ENCODE results near the gene PIM3. TPM values are rescaled to one million over a fixed set of nuclear protein-coding genes. Genes with fewer than 3 reads are reported as not detected.
"Not testable (repeated sequence)": the region's sequence is repeated elsewhere in the genome, so short reads cannot be mapped to it uniquely, and the experiment has no call there.

PIM3 gene
- total and polyA plus RNA-seq, 4 donors, result 12.9 to 27.9 (median 23.1) TPM

- no peak overlapping the region for H3K4me3 ChIP-seq (ENCODE audit: low read depth, low read length)
- H3K27ac ChIP-seq (ENCODE audit: low read depth, low read length), result no peak overlapping the region
- H3K27me3 ChIP-seq (ENCODE audit: control insufficient read depth, insufficient read depth, low read length), result peaks cover 28% of the 10 kb centered on the region
- no peak for DNase-seq (ENCODE audit: low read depth in 4 of 6, low spot score in 6 of 6)
- peaks cover 9% of the 10 kb centered on the region for H3K4me1 ChIP-seq (ENCODE audit: control insufficient read depth, insufficient read depth, low read length)
- no peaks in the 10 kb centered on the region for H3K36me3 ChIP-seq (ENCODE audit: control insufficient read depth, insufficient read depth, low read length)
- H3K9me3 ChIP-seq (ENCODE audit: control insufficient read depth, insufficient read depth, low read length), result peaks cover 5% of the 10 kb centered on the region
- WGBS (ENCODE audit: insufficient coverage), result 11% methylated on average over 78 of the region's 90 CpGs
Measured at GRCh38 chr22:49983148-49984042, 22.8 kb downstream of the PIM3 start.

- no peak for DNase-seq (ENCODE audit: low read depth in 4 of 6, low spot score in 6 of 6)
- H3K27ac ChIP-seq (ENCODE audit: low read depth, low read length), result no peak overlapping the region
- no peaks in the 10 kb centered on the region for H3K36me3 ChIP-seq (ENCODE audit: control insufficient read depth, insufficient read depth, low read length)
- H3K9me3 ChIP-seq (ENCODE audit: control insufficient read depth, insufficient read depth, low read length), result peaks cover 8% of the 10 kb centered on the region
- H3K27me3 ChIP-seq (ENCODE audit: control insufficient read depth, insufficient read depth, low read length), result peaks cover 28% of the 10 kb centered on the region
- no CpG with 5 or more reads among the region's 2 CpGs for WGBS (ENCODE audit: insufficient coverage)
- no peak overlapping the region for H3K4me3 ChIP-seq (ENCODE audit: low read depth, low read length)
- peaks cover 9% of the 10 kb centered on the region for H3K4me1 ChIP-seq (ENCODE audit: control insufficient read depth, insufficient read depth, low read length)
Measured at GRCh38 chr22:49986325-49986724, 25.8 kb downstream of the PIM3 start.

DNA sequence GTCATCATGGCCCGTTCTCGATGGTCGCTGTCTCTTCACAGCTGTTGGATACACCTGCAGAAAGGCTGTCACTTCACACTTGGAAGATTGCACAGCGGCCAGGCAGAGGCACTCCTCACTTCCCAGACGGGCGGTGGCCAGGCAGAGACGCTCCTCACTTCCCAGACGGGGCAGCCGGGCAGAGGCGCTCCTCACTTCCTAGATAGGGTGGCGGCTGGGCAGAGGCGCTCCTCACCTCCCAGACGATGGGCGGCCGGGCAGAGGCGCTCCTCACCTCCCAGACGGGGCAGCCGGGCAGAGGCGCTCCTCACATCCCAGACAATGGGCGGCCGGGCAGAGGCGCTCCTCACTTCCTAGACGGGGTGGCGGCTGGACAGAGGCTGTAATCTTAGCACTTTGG, 29.3 kb downstream of the PIM3 start:
- not testable (repeated sequence) for H3K9me3 ChIP-seq (ENCODE audit: control insufficient read depth, insufficient read depth, low read length); H3K27me3 ChIP-seq (ENCODE audit: control insufficient read depth, insufficient read depth, low read length); H3K4me3 ChIP-seq (ENCODE audit: low read depth, low read length); H3K27ac ChIP-seq (ENCODE audit: low read depth, low read length); H3K36me3 ChIP-seq (ENCODE audit: control insufficient read depth, insufficient read depth, low read length); DNase-seq (ENCODE audit: low read depth in 4 of 6, low spot score in 6 of 6); H3K4me1 ChIP-seq (ENCODE audit: control insufficient read depth, insufficient read depth, low read length)
- 93% methylated on average over 15 of the region's 24 CpGs for WGBS (ENCODE audit: insufficient coverage)

DNA sequence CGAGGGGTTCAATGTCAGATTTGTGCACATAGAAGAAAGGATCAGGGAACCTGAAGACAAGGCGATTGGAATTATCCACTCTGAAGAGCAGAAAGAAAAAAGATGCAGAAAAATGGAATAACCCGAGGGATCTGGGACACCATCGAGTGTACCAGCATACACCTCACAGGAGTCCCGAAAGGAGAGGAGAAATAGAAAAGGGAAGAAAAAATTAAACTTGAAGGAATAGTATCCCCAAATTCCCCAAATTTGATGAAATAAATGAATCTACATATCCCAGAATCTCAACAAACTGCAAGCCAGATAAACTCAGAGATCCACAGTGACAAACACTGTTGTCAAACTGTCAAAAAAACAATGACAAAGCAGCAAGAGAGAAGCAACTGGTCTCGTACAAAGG, 30.6 kb downstream of the PIM3 start:
- whole genome bisulfite sequencing (ENCODE audit: insufficient coverage), result 87% methylated on average over 3 of the region's 6 CpGs
- no peak overlapping the region for H3K27ac ChIP-seq (ENCODE audit: low read depth, low read length)
- peaks cover 3% of the 10 kb centered on the region for H3K36me3 ChIP-seq (ENCODE audit: control insufficient read depth, insufficient read depth, low read length)
- H3K4me1 ChIP-seq (ENCODE audit: control insufficient read depth, insufficient read depth, low read length), result peaks cover 9% of the 10 kb centered on the region
- DNase-seq (ENCODE audit: low read depth in 4 of 6, low spot score in 6 of 6), result no peak
- no peak overlapping the region for H3K4me3 ChIP-seq (ENCODE audit: low read depth, low read length)
- no peaks in the 10 kb centered on the region for H3K27me3 ChIP-seq (ENCODE audit: control insufficient read depth, insufficient read depth, low read length)
- peaks cover 9% of the 10 kb centered on the region for H3K9me3 ChIP-seq (ENCODE audit: control insufficient read depth, insufficient read depth, low read length)

DNA sequence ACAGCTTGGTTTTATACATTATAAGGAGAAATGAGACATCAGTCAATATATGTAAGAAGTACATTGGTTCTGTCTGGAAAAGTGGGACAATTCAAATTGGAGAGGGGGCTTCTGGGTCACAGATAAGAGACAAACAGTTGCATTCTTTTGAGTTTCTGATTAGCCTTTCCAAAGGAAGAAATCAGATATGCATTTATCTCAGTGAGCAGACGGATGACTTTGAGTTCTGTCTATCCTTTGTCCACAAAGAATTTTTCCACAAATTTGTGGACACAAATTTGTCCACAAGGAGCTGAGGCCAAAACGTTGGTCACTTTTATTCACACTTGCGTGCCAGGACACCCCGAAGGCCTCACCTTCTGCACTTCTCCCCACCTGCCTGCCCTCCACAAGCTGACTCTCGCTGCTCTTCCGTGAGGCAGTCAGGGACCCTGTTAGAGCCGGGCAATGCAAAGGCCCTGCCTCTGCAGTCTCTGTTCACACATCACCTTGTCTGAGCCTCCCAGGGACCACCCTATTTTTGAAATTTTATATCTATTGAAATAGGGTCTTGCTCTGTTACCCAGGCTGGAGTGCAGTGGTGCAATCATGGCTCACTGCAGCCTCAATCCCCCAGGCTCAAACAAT, 31.4 kb downstream of the PIM3 start:
- Histone ChIP-seq H3K27me3 (ENCODE audit: control insufficient read depth, insufficient read depth, low read length) (no peaks in the 10 kb centered on the region), H3K27ac (ENCODE audit: low read depth, low read length) (no peak overlapping the region), H3K9me3 (ENCODE audit: control insufficient read depth, insufficient read depth, low read length) (peaks cover 5% of the 10 kb centered on the region), H3K36me3 (ENCODE audit: control insufficient read depth, insufficient read depth, low read length) (peaks cover 3% of the 10 kb centered on the region), H3K4me1 (ENCODE audit: control insufficient read depth, insufficient read depth, low read length) (peaks cover 9% of the 10 kb centered on the region), H3K4me3 (ENCODE audit: low read depth, low read length) (no peak overlapping the region)
- DNase-seq (ENCODE audit: low read depth in 4 of 6, low spot score in 6 of 6), result no peak
- 84% methylated on average over 7 of the region's 7 CpGs for WGBS (ENCODE audit: insufficient coverage)

GRCh38 chr22:49992921-49993648, 32.5 kb downstream of the PIM3 start:
- peaks cover 5% of the 10 kb centered on the region for H3K9me3 ChIP-seq (ENCODE audit: control insufficient read depth, insufficient read depth, low read length)
- peaks cover 9% of the 10 kb centered on the region for H3K4me1 ChIP-seq (ENCODE audit: control insufficient read depth, insufficient read depth, low read length)
- 34% methylated on average over 22 of the region's 23 CpGs for WGBS (ENCODE audit: insufficient coverage)
- no peak overlapping the region for H3K27ac ChIP-seq (ENCODE audit: low read depth, low read length)
- H3K27me3 ChIP-seq (ENCODE audit: control insufficient read depth, insufficient read depth, low read length), result no peaks in the 10 kb centered on the region
- no peak for DNase-seq (ENCODE audit: low read depth in 4 of 6, low spot score in 6 of 6)
- H3K36me3 ChIP-seq (ENCODE audit: control insufficient read depth, insufficient read depth, low read length), result peaks cover 5% of the 10 kb centered on the region
- H3K4me3 ChIP-seq (ENCODE audit: low read depth, low read length), result no peak overlapping the region

DNA sequence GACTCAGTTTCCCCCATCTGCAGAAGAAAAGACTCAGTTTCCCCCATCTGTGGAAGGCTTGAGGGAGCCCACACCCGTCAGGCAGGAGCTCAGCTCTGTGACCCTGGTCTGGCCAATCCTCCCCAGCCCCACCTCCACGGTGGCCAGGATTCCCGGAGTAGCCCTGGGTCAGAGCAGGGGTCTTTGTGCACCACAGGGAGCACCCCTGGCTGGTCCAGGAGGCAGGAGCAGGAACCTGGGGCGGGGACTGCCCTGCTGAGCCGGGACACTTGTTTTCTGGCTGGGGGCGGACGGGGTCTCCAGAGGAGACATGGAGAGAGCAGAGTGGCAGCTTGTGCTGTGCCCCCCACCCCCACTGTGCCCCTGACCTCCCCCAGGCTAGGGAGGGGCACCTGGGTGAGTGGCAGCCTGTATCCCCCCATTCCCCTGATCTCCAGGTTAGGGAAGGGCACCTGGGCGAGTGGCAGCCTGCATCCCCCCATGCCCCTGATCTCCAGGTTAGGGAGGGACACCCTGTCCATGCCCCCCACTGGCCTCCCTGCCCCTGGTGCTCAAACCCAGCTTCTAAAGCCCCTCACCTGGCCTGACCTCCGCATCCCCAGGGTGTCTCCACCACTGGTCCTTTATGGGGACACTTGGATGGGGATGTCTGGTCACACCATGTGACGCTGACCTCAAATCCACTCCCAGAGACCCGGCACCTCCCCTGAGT, 33.2 kb downstream of the PIM3 start:
- DNase-seq (ENCODE audit: low read depth in 4 of 6, low spot score in 6 of 6), result no peak
- 64% methylated on average over 10 of the region's 11 CpGs for WGBS (ENCODE audit: insufficient coverage)
- H3K27me3 ChIP-seq (ENCODE audit: control insufficient read depth, insufficient read depth, low read length), result no peaks in the 10 kb centered on the region
- H3K4me1 ChIP-seq (ENCODE audit: control insufficient read depth, insufficient read depth, low read length), result peaks cover 9% of the 10 kb centered on the region
- peaks cover 5% of the 10 kb centered on the region for H3K36me3 ChIP-seq (ENCODE audit: control insufficient read depth, insufficient read depth, low read length)
- peaks cover 5% of the 10 kb centered on the region for H3K9me3 ChIP-seq (ENCODE audit: control insufficient read depth, insufficient read depth, low read length)
- H3K27ac ChIP-seq (ENCODE audit: low read depth, low read length), result no peak overlapping the region
- H3K4me3 ChIP-seq (ENCODE audit: low read depth, low read length), result no peak overlapping the region

GRCh38 chr22:49994361-49995040, 33.9 kb downstream of the PIM3 start:
- Histone ChIP-seq H3K27me3 (ENCODE audit: control insufficient read depth, insufficient read depth, low read length) (no peaks in the 10 kb centered on the region), H3K4me1 (ENCODE audit: control insufficient read depth, insufficient read depth, low read length) (peaks cover 12% of the 10 kb centered on the region), H3K27ac (ENCODE audit: low read depth, low read length) (no peak overlapping the region), H3K4me3 (ENCODE audit: low read depth, low read length) (no peak overlapping the region), H3K9me3 (ENCODE audit: control insufficient read depth, insufficient read depth, low read length) (peaks cover 5% of the 10 kb centered on the region), H3K36me3 (ENCODE audit: control insufficient read depth, insufficient read depth, low read length) (peaks cover 5% of the 10 kb centered on the region)
- DNase-seq (ENCODE audit: low read depth in 4 of 6, low spot score in 6 of 6), result no peak
- WGBS (ENCODE audit: insufficient coverage), result 89% methylated on average over 21 of the region's 21 CpGs

GRCh38 chr22:49995041-49995360, 34.4 kb downstream of the PIM3 start:
- peaks cover 5% of the 10 kb centered on the region for H3K36me3 ChIP-seq (ENCODE audit: control insufficient read depth, insufficient read depth, low read length)
- peaks cover 3% of the 10 kb centered on the region for H3K27me3 ChIP-seq (ENCODE audit: control insufficient read depth, insufficient read depth, low read length)
- 78% methylated on average over 3 of the region's 3 CpGs for WGBS (ENCODE audit: insufficient coverage)
- DNase-seq (ENCODE audit: low read depth in 4 of 6, low spot score in 6 of 6), result no peak
- H3K27ac ChIP-seq (ENCODE audit: low read depth, low read length), result no peak overlapping the region
- H3K4me1 ChIP-seq (ENCODE audit: control insufficient read depth, insufficient read depth, low read length), result peaks cover 16% of the 10 kb centered on the region
- H3K9me3 ChIP-seq (ENCODE audit: control insufficient read depth, insufficient read depth, low read length), result peaks cover 5% of the 10 kb centered on the region
- no peak overlapping the region for H3K4me3 ChIP-seq (ENCODE audit: low read depth, low read length)

Measured in spinal cord (tissue), 10 donors.